ENCODE measurements around the gene PIM2. TPM values are rescaled to one million over a fixed set of nuclear protein-coding genes. Genes with fewer than 3 reads are reported as not detected.

PIM2 gene
- 4.4 TPM for total RNA-seq

DNA sequence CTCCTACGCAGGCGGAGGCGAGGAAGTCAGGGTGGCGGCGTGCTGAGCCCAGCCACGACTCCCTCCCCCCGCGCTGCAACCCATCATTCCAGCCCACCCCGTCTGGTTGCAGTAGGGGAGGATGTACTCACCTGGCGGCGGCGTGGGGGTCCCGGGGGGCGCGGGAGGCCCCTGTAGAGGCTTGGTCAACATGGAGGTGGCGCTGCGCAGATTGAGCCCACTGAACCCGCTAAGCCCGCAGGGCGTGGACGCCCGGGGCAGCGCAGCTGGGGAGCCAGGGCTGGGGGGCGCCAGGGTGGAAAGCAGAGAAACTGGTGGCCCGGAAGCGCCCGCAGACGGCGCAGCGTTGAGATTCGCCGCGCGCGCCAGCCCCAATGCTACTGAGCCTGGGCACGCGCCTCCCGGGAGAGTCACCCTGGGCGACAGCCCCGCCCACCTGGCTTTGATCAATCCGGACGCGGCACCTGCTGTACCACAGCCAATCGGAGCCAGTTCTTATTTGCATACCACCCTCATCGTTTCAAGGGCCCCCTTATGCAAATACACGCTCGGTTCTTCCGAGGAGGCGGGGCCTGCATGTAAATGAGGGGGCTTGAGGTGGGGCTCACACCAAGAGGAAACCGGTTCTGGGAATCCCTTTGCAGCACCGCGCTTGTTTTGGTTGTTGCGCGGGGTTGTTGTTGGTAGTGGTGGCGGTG is at the start of gene PIM2:
TSS of gene PIM2 (minus strand) at position 382 of the 698 bp plus-strand sequence. CDS start at position 192, 190 bp downstream.
- ATAC-seq = peak; percentile 89

DNA sequence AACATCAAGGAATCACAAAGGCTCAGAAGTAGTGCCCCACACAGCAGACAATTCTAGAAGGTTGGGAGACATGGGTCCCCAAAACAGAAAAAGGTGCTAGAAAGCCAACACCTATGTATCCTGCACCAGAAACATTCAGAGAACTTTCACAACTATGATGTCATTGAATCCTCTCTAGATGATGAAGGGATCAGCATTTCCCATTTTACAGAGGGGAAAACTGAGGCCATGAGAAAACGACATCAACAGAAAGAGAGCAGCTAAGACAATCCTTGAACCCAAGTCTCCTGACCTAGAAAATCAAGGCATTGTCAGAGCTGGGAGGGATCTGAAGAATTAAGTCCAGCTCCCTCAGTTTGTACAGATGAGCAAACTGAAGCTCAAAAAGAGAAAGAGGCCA is 49.6 kb upstream of the PIM2 start:
- ATAC-seq = no peak

DNA sequence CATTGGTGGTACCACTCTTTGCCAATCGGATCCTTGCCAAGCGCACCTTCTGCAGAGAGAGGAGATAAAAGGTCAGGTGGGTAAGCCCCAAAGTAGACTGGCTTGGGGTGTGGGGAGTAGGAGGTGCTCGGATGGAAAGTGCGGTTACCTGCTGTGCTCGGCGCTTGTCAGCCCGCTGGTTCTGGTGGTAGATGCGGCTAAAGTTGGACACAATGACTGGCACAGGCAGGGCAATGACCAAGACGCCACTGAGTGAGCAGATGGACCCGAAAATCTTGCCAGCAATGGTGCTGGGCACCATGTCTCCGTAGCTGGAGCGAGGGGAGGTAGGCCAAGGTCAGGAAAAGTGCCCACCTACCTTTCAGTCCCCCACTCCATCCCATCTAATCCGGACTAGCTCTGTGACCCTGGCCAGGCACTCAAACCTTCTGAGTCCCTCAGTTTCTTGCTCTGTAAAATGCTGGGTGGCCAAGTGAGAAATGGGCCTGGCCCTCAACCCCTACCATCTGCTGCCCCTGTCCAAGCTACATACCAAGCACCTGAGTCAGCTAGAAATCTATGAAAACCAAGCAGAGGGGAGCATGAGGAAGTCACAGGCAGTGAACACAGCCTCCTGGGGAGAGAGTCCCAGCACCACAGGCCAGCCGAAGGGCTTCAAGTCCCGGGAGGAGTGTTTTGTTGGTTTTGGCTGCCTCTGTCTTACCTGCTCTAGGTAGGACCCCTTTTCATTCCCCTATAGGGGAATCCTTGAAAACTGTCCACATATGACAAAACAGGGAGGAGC is 48.2 kb upstream of the PIM2 start:
- no peak for ATAC-seq

DNA sequence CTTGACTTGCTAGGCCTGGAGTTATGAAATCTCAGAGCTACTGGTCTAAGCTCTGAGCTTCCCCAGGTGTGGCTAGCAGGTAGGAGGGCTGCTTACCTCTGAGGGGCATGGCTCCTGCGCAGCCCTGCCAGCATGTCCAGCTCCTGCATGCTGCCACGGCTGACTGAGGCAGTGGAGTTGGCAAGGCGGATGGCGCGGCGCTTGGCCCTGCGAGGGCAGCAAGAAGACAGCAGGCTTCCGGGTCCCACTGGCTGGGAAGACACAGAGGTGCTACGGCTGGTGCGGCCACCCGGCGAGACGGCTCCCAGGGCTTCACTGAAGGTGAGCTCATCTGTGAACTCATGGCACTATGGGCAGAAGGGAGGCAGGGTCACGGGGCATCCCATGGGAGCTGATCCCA is 47.1 kb upstream of the PIM2 start:
- no peak for ATAC-seq

DNA sequence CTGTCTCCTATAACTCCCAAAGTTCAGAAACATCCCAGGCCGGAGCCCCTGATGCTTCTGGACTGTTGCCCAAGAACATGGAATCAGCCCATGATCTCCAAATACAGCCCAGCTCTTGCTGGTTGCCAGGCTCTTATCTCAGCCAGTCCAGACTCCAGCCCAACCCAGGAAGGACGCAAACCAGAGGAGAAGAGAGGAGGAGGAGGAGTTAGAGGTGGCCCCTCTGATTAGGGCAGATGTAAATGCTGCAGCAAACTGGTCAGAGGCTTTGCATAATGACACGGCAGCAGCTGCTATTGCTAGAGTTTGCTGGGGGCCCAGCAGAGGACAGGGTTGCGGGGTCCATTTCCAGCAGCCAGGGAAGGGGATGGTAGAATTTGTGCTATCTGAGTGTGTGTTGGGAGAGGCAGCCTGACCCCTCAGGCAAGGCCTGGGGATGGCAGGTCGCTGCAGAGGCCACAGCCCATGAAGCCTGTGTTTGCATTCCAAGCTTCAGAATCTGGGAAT is 42.8 kb upstream of the PIM2 start:
- no peak for ATAC-seq

DNA sequence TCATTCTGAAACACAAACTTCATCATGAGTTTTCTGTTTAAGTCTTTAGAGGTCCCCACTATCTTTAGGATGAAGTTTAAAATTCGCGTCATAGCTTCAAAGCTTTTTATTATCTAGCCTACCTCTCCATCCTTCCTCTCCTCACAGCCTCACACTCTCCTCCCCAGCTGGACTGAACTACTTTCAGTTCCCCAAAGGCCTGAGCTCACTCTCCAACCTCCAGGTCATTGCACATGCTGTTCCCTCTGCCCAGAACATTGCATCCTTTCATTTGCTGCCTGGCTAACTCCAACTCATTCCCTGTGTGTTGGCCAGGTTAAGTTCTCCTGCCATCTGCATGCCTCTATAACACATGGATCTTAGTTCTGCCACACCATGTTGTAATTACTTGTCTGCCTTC is 41.5 kb upstream of the PIM2 start:
- ATAC-seq = no peak

DNA sequence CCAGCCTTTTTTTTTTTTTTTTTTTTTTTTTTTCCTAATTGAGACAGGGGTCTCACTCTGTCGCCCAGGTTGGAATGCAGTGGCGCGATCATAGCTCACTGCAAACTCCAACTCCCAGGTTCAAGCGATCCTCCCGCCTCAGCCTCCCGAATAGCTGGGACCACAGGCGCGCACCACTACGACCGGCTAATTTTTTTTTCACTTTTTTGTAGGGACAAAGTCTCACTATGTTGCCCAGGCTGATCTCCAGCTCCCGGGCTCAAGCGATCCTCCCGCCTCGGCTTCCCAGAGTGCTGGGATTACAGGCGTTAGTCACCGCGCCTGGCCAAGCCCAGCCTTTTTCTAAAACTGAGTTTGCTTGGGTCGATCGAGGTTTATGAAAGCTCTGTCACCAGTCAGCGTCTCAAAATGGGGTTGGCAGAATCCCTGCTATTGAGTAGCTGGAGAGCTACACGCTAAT is 39.8 kb upstream of the PIM2 start:
- peak; percentile 10 for ATAC-seq

DNA sequence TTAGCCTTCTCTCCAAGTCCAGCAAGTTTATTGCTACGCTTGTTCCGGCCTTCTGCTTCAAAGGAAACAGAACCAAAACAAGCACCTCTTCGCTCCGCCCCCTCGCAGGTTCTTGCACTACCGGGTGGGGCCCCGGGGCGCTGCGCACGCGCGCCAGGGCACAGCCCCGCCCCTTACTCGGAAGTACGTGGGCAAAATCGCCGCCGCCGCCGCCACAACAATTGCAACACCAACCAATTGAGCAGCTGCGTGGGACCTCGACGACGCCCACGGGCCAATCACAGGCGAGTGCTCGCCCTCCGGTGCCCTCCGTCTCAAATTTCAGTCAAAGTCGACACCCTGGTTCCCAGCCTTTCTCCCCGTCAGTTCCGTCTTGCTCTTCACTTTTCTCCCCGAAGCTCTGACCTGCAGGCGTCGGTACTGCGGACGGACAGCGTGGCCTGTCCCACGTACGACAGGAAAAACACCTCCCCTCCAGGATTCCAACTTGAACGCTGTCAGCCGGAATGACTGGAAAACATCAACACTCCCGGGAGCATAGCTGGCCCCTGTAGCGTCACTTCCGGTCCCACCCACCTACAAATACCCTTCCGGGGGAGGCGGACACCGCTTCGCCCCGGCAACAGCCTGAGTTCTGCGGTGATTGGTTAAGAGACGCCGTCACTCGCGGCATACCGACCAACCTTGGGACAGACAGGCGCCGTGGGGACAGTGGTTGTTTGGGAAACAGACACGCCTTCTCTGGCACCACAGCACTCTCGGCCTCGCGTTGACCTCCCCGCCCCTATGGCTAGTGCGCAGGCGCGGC is 39.2 kb upstream of the PIM2 start:
- peak; percentile 93 for ATAC-seq

DNA sequence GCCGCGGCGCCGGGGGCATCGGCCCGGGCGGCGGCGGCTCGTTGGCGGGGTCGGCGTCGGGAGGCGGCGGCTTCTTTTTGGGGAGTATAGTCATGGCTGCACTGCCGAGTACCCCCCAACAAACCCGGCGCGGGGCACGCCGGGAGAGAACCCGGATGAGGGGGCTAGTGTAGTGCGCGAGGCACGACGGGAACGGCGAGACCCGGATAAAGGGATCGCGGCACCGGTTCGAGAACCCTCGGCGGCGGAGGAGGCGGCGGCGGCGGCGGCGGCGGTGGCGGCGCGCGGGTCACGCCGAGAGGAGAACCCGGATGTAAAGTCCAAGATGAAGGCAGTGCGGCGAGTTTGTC is 38.6 kb upstream of the PIM2 start, which contains the start of gene OTUD5:
TSS of gene OTUD5 (minus strand) at position 131 of the 350 bp plus-strand sequence. CDS start at position 94, 37 bp downstream.
- peak; percentile 8 for ATAC-seq

DNA sequence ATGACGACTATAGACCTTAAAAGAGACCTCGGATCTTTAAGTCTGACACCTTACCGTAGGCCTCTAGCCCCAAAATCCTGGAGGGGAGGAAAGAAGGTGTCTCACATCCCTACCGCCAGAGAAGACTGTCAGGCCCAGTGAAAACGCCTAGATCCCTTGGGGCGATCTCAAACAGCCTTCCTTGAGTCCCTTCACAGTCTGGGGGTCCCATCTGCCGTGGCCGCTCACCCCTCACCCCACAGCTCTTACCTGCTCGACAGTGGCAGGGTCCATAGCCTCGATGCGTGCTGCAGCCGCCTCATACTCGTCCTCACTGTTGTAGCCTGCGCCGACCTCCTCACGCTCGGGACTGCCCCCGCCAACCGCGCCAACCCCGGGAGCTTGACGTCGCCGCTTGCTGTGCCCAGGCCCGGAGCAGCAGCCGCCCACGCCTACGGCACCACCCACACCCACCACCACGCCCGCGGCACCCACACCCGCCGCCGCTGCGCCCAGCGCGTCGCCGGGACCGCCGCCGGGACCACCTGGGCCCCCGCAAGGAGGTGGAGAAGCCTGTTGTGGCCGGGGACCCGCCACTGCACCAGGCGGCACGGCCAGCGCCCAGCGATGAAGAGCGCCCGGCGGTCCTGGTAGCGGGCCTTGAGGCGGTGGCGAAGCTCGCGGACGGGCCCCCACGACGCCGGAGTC is 38.0 kb upstream of the PIM2 start:
- peak; percentile 13 for ATAC-seq

DNA sequence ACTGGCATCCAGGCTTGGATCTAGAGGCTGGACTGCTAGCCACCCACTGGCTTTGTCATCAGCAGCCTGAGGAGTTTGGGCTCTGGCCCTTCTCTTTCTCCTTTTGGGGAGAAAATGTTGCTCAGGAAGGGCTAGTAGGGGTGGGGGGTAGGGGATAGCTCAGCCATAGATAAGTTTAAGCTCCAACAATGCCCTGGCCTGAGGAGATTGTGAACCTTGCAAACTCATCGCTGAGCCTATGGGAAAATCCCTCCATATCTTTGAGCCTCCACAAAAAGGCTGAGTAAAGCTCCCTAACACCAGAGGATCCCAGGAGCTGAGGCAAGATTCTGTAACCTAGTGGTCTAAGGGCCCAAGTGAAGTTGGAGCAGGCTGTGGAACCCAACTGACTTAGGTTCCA is 29.8 kb upstream of the PIM2 start:
- no peak for ATAC-seq

DNA sequence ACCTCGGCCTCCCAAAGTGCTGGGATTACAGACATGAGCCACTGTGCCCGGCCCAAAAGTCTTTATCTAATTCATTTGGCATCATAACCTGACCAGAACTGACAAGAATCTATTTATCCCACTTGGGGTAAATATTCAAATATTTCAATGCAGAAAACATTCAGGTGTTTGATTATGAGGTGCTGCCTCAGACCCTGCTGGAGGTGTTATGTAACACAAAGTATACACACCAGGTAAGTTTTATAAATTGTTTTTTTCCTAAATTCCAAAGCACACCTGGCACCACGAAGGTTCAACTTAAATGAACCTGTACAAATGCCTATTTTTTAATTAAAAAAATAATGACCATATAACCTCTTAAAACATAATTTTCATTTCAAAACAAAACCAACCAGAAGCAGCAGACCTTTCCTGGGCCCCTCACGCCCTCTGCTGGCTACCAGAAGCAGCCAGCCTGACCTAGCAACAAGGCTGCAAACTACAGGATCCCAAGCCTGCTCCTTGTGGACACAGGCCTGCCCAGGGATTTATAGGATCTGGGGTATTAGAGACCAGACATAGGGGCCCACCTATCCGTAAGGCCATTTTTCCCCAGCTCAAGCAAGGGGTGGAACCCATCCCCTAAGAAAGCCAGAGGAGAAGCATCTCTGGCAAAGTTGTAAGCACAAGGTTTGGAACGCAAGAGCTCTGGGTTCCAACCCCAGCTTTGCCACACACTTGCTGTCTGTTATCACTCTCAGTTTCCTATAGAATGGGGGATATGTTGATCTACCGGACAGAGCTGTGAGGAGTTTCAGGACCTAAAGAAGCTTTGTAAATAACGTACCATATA is 26.9 kb upstream of the PIM2 start:
- ATAC-seq = peak; percentile 58

DNA sequence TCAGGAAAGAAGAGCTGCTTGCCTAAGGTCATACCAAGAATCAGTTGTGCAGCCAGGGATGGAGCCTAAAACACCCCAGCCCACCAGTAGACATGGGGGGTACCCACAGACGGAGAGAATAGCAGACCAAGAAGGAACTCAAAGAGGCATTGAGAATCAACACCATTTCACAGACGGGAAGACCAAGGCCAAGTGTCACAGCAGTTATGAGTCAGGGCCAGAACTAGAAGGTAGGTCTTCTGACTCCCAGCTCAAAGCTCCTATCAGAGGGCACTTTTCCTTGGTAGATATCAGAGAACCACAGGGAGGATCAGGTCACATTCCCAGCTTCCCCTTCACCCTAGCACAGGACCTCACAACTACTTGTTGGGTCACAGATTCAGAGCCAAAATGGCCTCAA is 24.1 kb upstream of the PIM2 start:
- no peak for ATAC-seq

DNA sequence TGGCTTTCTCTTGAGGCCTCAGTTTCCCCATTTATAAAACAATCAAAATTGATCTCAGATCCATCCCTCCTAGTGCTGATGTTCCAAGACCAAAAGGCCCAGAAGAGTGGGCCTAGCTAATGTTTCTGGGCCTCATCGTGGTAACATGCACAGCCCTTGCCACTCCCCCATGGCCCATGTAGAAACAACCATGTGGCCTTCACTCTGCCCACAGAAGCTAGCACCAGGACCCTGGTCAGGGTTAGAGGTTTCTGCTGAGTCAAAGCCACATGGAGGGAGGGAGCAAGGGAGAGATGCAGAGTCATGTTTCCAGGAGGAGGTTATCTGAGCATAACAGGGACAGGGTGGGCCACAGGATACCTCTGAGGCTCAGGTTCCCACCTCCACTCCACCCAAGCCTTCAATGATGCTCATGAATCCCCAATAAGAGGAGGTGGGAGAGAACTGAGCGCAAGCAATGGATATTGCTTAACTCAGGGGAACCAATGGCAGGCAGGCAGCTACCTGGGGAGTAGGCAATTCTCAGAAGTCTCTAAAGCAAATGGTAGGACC is 21.7 kb upstream of the PIM2 start:
- no peak for ATAC-seq

DNA sequence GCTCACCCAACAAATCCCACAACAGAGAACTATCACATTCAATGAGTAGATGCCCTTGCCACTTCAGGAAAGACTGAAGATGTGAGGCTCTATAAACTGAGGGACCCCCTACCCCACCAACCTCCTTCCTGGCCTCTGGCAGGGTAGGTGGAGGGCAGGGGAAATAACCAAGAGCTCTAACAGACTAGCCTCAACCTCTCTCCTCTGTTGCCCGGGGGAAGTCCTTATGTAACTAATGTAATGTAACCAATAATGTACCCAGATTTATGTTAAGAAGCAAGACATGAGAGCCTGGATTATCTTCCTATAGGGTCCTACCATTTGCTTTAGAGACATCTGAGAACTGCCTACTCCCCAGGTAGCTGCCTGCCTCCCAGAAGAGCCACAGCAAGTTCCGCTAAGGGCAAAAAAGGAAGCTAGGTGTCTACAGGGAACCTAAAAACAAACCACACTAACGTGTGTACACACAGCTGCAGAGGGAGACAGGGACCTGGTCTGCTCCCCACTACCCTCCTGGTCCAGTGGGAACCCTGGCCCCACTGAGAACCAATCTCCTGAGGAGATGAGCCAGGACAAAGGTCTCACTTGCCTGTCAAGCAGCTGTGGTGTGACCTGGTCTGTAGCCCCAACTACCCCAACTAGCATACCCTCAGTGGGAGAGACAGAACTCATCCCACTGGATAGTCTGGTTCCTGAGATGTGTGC is 20.9 kb upstream of the PIM2 start:
- ATAC-seq = no peak

DNA sequence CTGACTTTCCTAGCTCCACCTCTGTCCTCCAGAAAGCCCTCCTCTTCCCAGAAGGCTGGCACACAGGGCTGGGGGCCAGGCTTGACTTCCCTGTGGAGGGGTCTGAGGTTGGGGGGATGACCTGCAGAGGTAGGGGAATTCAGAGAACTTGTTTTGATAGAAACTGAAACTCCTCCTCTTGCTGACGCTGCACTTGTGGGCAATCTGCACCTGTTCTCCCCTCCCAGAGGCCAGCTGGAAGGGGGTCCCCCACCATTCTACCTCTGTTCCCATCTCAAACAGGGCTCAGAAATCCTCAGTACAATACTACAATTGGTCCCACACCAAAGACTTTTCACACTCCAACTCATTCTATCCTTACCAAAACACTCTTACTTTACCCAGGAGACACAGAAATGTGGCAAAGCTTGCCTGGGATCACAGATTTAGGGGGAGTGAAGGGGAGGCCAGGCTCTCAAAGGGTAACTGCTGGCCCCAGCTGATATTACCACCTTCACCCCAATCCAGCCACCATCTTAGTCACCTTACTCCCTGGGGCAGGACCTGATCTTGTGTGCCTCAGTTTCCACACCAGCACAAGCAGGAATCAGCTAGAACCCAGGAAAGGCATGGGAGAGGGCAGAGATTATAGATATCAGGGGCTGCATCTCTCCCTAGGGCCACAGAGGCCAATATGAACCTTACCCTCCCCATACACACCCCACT is 20.0 kb upstream of the PIM2 start:
- ATAC-seq = peak; percentile 26

DNA sequence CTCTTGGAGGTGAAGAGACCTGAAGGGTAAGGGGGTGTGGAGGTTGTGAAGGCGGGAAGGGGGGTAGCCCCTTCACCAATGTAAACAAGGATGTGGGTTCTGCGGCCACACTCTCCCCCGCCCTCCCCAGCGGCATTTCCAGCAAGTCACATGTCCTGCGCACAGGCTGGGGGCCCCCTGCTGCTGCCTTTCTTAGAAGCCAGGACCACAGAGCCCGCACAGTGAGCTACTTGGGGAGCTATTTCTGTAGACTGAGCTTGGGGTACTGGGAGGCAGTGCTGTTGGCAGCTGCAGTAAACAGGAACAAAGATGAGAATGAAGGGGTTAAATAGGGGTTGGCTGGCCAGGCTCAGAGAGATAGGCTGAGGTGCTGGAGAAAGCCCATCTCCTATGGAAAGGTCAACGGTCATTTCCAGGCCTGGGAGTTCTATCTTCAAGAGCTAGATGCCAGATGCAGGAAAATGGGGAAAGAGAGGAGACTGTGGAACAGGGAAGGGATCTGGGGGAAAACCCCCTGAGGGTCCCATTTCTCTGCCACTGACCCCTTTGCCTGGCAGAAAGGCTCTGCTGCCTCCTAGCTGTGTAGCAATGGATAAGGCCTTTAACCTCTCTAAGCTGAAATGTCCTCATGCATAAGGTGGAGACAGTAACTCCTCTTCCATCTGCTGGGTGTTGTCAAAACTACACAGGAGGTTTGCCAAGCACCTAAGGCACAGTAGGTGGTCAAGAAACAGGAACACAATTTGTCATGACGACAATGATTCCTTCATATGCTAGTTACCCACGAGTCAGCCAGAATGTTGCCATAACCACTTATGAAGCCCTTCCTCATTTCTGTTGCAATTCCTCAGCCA is 18.5 kb upstream of the PIM2 start:
- peak; percentile 70 for ATAC-seq

DNA sequence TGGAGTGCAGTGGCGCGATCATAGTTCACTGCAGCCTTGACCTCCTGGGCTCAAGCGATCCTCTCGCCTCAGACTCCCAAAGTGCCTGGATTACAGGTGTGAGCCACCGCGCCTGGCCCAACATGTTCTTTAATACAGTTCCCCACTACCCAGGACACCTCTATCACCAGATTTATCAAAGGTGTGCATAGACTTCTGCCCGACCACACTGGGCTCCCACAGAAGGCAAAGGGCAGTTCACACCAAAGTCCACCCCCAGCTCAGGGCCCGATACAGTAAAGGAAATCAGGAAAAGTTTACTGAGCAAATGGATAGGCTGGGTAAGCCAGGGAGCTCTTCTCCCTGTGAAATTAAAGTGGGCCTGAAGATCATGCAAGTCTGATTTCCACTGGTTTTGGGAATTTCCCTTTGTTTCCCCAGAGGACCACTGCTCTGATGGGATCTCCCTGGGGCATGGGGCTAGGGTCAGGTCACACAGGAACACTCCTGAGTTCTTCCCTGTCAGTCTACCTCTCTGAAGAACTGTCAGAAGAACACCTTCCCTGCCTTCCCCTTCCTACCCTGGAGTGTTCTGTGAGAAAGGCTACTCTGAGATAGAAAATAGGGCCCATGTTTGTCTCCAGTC is 17.7 kb upstream of the PIM2 start:
- ATAC-seq = no peak
